CD4-positive, alpha-beta T cell treated with Interleukin-4 for 1 hour (primary cell): ENCODE measurements around the gene CCNI.

Source experiments
- DNase-seq, 2 donors: peaks; one replicate each; pipeline ENCODE4 v3.0.0-alpha.2; 2020 to 2022

CCNI gene

DNA sequence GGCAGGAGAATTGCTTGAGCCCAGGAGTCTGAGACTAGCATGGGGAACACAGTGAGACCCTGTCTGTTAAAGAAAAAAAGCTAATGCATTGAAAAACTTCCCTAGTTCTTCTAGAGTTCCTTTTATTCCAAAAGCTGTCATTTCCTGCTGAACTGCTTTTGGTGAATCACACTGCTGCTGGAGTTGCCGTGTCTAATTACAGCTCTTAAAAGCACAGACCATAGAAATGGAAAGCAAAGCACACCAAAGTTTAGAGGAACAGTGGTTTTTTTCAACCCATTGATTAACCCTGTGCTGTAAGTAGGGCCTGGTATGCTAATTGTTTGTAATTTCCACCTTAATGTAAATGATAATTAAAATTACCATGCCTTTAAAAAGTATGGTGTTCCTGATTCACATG lies 73.9 kb downstream of the CCNI start:
- no peak for DNase-seq

DNA sequence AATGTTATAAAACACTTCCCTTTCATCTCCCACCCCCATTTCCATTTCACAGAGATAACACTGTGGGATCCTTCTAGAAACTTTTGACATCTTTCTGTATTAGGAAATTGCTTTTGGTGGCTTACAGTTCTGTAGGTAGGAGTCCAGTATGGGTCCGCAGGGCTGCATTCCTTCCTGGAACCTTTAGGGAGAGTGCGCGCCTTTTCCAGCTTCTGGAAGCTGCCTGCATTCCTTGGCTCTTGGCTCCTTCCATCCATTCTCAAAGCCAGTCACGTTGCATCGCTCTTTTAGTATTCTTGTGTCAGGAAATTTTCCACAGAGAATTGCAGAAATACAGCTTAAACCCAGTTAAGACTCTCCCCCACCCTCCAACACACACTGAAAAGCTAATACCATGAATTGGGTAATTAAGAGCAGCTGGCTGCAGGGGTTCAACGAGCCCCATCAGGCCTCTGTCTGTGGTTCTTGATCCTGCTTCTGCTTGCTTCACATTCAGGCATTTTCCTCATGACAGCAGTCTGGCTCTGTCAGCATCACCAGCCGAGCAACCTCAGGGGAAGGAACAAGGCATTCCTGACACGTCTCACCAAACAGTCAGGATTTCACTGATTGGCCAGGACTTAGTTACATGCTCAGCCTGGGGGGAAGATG lies 77.4 kb downstream of the CCNI start:
- no peak for DNase-seq

DNA sequence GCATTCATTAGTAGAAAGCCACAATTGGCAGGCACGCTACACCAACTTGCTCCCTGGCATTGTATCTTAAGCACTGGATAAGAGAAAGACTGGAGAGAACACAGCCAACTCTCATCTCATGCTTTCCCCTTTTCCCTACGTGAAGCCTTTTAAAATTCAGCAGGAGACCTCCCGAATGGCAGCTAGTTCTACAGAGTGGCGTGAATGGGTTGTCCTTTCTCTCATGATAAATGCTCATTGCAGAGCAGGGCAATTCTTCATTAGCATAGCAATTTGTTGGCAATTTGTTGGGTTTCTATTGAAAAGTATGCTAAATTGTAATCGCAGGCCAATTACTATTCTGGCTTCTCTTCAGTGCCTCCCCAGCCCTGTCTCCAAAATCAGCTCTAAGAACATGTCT lies 78.3 kb downstream of the CCNI start:
- DNase-seq, result no peak
